CD14-positive monocyte (primary cell): ENCODE results near the gene B3GNT2. TPM values are rescaled to one million over a fixed set of nuclear protein-coding genes. Genes with fewer than 3 reads are reported as not detected.
A peak's percentile ranks its signal among the peaks of the same experiment; 100 is the strongest.
"Not testable (repeated sequence)": the region's sequence is repeated elsewhere in the genome, so short reads cannot be mapped to it uniquely, and the experiment has no call there.

Experiments
- DNase-seq, 3 donors: peaks; one replicate each; pipeline ENCODE4 v3.0.0-alpha.2; 2011 to 2022
- H2AFZ ChIP-seq: 2 replicates; pipeline ENCODE4 v1.6.0; 2012; ENCODE audit warnings: mild to moderate bottlenecking, low read depth, low read length, inconsistent platforms; ENCODE audit not compliant: insufficient read depth, poor library complexity, severe bottlenecking
- H3K27ac ChIP-seq, 2 donors: 1 replicate in 1 of 2; 2 replicates in 1 of 2; pipeline ENCODE4 v1.5.1; 2012 to 2013; ENCODE audit warnings: low read length in 2 of 2, control low read depth in 1 of 2, inconsistent platforms in 1 of 2, low read depth in 1 of 2, mild to moderate bottlenecking in 1 of 2
- H3K27me3 ChIP-seq, 2 donors: one replicate each; pipeline versions ENCODE4 v1.6.0 to v1.6.1; 2011 to 2013; ENCODE audit warnings: low read length in 2 of 2; ENCODE audit not compliant: control insufficient read depth in 2 of 2, insufficient read depth in 2 of 2
- H3K36me3 ChIP-seq, 2 donors: replicated peaks in 1 of 2; 1 replicate in 1 of 2; 2 replicates in 1 of 2; pipeline versions ENCODE4 v1.5.1 to v1.6.1; 2012 to 2013; ENCODE audit warnings: low read length in 2 of 2, control low read depth in 1 of 2, inconsistent platforms in 1 of 2, mild to moderate bottlenecking in 1 of 2; ENCODE audit not compliant: insufficient read depth in 2 of 2, control insufficient read depth in 1 of 2
- H3K4me1 ChIP-seq, 2 donors: 1 replicate in 1 of 2; 2 replicates in 1 of 2; pipeline versions ENCODE4 v1.5.1 to v1.6.1; 2012 to 2013; ENCODE audit warnings: low read length in 2 of 2, control low read depth in 1 of 2, inconsistent platforms in 1 of 2, mild to moderate bottlenecking in 1 of 2, moderate library complexity in 1 of 2; ENCODE audit not compliant: insufficient read depth in 2 of 2, control insufficient read depth in 1 of 2
- H3K4me2 ChIP-seq: replicated peaks from 2 replicates; pipeline ENCODE3; 2012; ENCODE audit warnings: low read length, moderate library complexity, mild to moderate bottlenecking; ENCODE audit not compliant: poor library complexity, severe bottlenecking; ENCODE audit errors: extremely low read depth
- H3K4me3 ChIP-seq, 3 experiments: fragments of 200-600 bp in 1 of 3; sonication (generic) in 1 of 3; replicated peaks in 1 of 3; 1 replicate in 2 of 3; 2 replicates in 1 of 3; pipeline ENCODE4 v1.5.1; 2011 to 2013; ENCODE audit warnings: low read length in 3 of 3, mild to moderate bottlenecking in 3 of 3, control low read depth in 2 of 3, low read depth in 2 of 3, inconsistent platforms in 1 of 3, moderate library complexity in 1 of 3
- H3K79me2 ChIP-seq: 2 replicates; pipeline ENCODE4 v1.6.0; 2012; ENCODE audit warnings: mild to moderate bottlenecking, control low read depth, inconsistent platforms, low read length, moderate library complexity; ENCODE audit not compliant: insufficient read depth
- H3K9ac ChIP-seq: 2 replicates; pipeline ENCODE4 v1.6.0; 2017; ENCODE audit warnings: low read length, mild to moderate bottlenecking; ENCODE audit not compliant: insufficient read depth, poor library complexity, severe bottlenecking
- H3K9me3 ChIP-seq, 2 donors: replicated peaks in 1 of 2; 1 replicate in 1 of 2; 2 replicates in 1 of 2; pipeline versions ENCODE4 v1.5.1 to v1.6.1; 2012 to 2013; ENCODE audit warnings: low read length in 2 of 2, control low read depth in 1 of 2; ENCODE audit not compliant: control insufficient read depth in 1 of 2, insufficient read depth in 1 of 2
- H4K20me1 ChIP-seq: 2 replicates; pipeline ENCODE4 v1.6.0; 2012; ENCODE audit warnings: mild to moderate bottlenecking, low read length, control low read depth, moderate library complexity; ENCODE audit not compliant: insufficient read depth
- H3K27ac Mint-ChIP-seq, 7 donors: one replicate each; pipeline ENCODE4 v1.8.0; 2020; ENCODE audit warnings: mild to moderate bottlenecking in 7 of 7, mixed read lengths in 7 of 7, moderate library complexity in 6 of 7, inconsistent platforms in 2 of 7
- H3K27me3 Mint-ChIP-seq, 3 donors: one replicate each; pipeline ENCODE4 v1.8.0; 2021 to 2022; ENCODE audit warnings: low read depth in 3 of 3, mild to moderate bottlenecking in 3 of 3, mixed read lengths in 3 of 3, moderate library complexity in 3 of 3, inconsistent platforms in 1 of 3
- H3K36me3 Mint-ChIP-seq, 2 donors: one replicate each; pipeline ENCODE4 v1.8.0; 2020; ENCODE audit warnings: mixed read lengths in 2 of 2, inconsistent platforms in 1 of 2, mild to moderate bottlenecking in 1 of 2
- H3K4me1 Mint-ChIP-seq: one replicate; pipeline ENCODE4 v1.8.0; 2020; ENCODE audit warnings: mild to moderate bottlenecking, mixed read lengths
- H3K4me3 Mint-ChIP-seq, 2 donors: one replicate each; pipeline ENCODE4 v1.8.0; 2020; ENCODE audit warnings: mild to moderate bottlenecking in 2 of 2, mixed read lengths in 2 of 2, moderate library complexity in 1 of 2
- H3K9me3 Mint-ChIP-seq, 7 donors: one replicate each; pipeline ENCODE4 v1.8.0; 2020 to 2022; ENCODE audit warnings: mixed read lengths in 7 of 7, mild to moderate bottlenecking in 6 of 7, moderate library complexity in 6 of 7, inconsistent platforms in 2 of 7
- CTCF ChIP-seq: fragments of 200-600 bp; IDR thresholded peaks from one replicate; pipeline ENCODE4 v1.8.0; 2022; ENCODE audit warnings: antibody characterized with exemption, mild to moderate bottlenecking
- WGBS: methylation state at CpG from one replicate; pipeline ENCODE4 v1.1.5; 2013; ENCODE audit warnings: missing lambda C conversion rate; ENCODE audit not compliant: insufficient coverage; 5-methylcytosine and 5-hydroxymethylcytosine counted together
- intact Hi-C, 2 donors: fragments of 100-400 bp; cut with micrococcal nuclease; formaldehyde crosslinking; loops; one replicate each; pipeline versions ENCODE4 v1.15.0 to v1.15.1; 2023
- polyA minus RNA-seq: library from RNA; depleted of rRNA, polyadenylated mRNA; stranded (reverse); fragments of >200 nt; gene quantifications from 2 replicates; pipeline ENCODE4 v1.2.3, GENCODE V29; 2012
- polyA plus RNA-seq, 3 donors: library from polyadenylated mRNA; depleted of rRNA in 1 of 3; unstranded in 2 of 3; stranded (reverse) in 1 of 3; fragments of 300-500 nt in 2 of 3; fragments of >200 nt in 1 of 3; fragmentation: Illumina TruSeq in 2 of 3; gene quantifications; 1 replicate in 2 of 3; 2 replicates in 1 of 3; pipeline ENCODE4 v1.2.3, GENCODE V29; 2012 to 2021
- total RNA-seq, 12 experiments: library from RNA in 1 of 12; stranded (reverse) in 1 of 12; fragments of 120-200 nt in 1 of 12; gene quantifications; one replicate each; pipeline ENCODE4 v1.2.4 and lab custom pipeline; 2013 to 2026; ENCODE audit warnings: mixed read lengths in 6 of 12, inconsistent platforms in 1 of 12

Gene B3GNT2
- total RNA-seq (2013), result 23.2 TPM
- polyA plus RNA-seq (10 to 100 TPM; 15.9 to 34.7 (median 18.5) TPM), polyA minus RNA-seq (20.9 and 28.3 TPM in 2 replicates), total RNA-seq (lab: John Stamatoyannopoulos, UW) (45.6 to 94.7 (median 67.6) reads per million in 11 experiments)

GRCh38 chr2:62195421-62196277, at the start of gene B3GNT2:
TSS of gene B3GNT2 (plus strand) at chr2:62196115. CDS start at chr2:62222221, 26,106 bp downstream.
- Histone ChIP-seq H3K4me2 (peak within 1 kb of the TSS; percentile 98), H3K9ac (peak within 1 kb of the TSS; percentile 87), H3K4me3 (peak within 1 kb of the TSS; percentile 90 to 98 (median 97)), H3K9me3 (no peaks in the 10 kb centered on the region), H3K36me3 (no peaks in the 10 kb centered on the region), H3K27ac (peak within 1 kb of the TSS; percentile 74 to 95), H3K27me3 (no peaks in the 10 kb centered on the region), H3K4me1 (peaks cover 51 to 60% of the 10 kb centered on the region in 2 donors), H3K79me2 (peaks cover 61% of the 10 kb centered on the region), H2AFZ (peak within 1 kb of the TSS; percentile 99), H4K20me1 (peaks cover 36% of the 10 kb centered on the region)
- Mint-ChIP-seq H3K4me3 (peak within 1 kb of the TSS; percentile 89 to 90), H3K4me1 (peaks cover 51% of the 10 kb centered on the region), H3K9me3 (no peaks in the 10 kb centered on the region), H3K27ac (peak within 1 kb of the TSS; percentile 76 to 94 (median 90)), H3K27me3 (peaks cover 0 to 3% (median 1%) of the 10 kb centered on the region in 3 donors), H3K36me3 (no peaks in the 10 kb centered on the region)
- peak; percentile 67 to 75 (median 70) for DNase-seq
- under 1% methylated on average over 65 of the region's 70 CpGs for WGBS
- no peak for TF ChIP-seq CTCF
- intact Hi-C loops, result loop anchor here (5.0 to 10.0 kb wide), 4 partner anchors 92 to 661 kb away; partner anchors contain the start of genes EHBP1 (in 1 of the 2) and XPO1 (in 1 of the 2)

- H3K9me3 Mint-ChIP-seq, DNase-seq, H3K27ac ChIP-seq, H3K4me2 ChIP-seq, H3K27me3 Mint-ChIP-seq, H3K4me3 ChIP-seq, H3K4me3 Mint-ChIP-seq, H4K20me1 ChIP-seq, H3K4me1 ChIP-seq, H2AFZ ChIP-seq, H3K9me3 ChIP-seq, H3K27me3 ChIP-seq, intact Hi-C loops, H3K36me3 ChIP-seq, H3K27ac Mint-ChIP-seq, H3K9ac ChIP-seq, H3K79me2 ChIP-seq: not testable (repeated sequence)
- Mint-ChIP-seq H3K36me3 (peaks cover 0 to 11% of the 10 kb centered on the region in 2 donors), H3K4me1 (peaks cover 19% of the 10 kb centered on the region)
- WGBS, result no CpG with 5 or more reads among the region's 7 CpGs
Observed at GRCh38 chr2:62146790-62147189, 49.1 kb upstream of the B3GNT2 start.
